GM10847 (cell line): ENCODE measurements around the gene VGF.

ENCODE experiments used
- POLR2A ChIP-seq: IDR thresholded peaks from 2 replicates; pipeline ENCODE4 v1.6.1; 2011; ENCODE audit not compliant: insufficient read length; ENCODE audit errors: extremely low read depth

The VGF gene

DNA sequence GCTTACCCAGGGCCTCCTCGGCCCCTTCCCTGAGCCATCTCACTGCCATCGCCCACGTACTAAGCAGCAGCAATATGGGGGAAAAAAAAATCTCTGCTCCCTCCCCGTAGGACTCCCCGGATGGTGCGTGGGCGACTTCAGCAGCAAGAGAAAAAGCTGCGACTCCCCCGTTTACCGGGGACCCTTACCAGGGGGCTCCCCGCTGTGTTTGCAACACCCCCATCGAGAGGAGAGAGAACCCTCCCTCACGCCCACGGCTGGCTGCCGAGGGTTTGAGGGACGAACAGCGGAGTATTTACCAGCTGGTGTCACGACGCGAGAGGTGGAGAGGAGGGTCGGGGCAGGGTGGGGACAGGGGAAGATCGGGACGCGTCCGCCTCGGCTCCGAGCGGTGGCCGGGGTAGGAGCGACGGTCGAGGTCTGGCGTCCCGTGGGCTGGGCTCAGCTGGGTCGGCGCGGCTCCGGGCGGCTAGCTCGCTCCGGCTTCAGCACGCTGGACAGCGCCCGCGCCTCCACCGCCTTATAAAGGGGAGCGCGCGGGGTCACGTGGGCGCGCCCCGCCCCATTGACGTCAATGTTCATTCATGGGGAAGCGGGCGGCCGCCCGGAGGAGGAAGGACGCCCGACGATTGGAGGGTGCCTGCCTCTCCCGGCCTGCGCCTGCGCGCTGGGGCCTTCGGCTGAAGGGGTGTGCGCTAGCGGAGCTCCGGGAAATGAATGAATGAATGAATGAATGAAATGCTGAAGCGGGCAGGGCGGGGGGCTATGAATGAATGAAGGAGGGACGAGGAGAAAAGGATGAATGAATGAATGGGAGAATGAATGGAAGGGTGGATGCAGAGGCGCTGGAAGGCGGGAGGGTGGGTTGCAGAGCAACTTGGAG, at the start of gene VGF:
VGF (minus strand) TSS at position 495 of the 883 bp plus-strand sequence. CDS start 726 bp downstream, outside the sequence.
- TF ChIP-seq POLR2A: no peak

DNA sequence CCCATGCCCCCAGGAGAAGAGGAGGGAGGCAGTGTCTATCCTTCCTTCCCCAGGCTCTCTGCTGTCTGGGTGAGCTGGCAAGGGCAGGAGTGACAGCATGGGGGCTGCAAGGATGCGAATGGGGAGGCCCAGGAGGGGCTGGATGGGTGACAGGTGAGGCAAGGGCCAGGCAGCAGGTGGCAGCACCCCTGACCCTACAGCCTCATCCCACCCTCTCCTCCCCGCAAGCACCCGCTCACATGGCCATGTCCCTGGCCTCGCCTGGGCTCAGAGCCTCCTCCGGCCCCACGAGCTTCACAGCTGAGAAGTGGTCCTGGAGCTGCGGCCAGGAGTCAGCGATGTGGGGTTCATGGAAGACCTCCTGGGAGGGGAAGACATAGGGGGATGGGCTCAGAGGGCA, 46.6 kb upstream of the VGF start:
- no peak for TF ChIP-seq POLR2A

DNA sequence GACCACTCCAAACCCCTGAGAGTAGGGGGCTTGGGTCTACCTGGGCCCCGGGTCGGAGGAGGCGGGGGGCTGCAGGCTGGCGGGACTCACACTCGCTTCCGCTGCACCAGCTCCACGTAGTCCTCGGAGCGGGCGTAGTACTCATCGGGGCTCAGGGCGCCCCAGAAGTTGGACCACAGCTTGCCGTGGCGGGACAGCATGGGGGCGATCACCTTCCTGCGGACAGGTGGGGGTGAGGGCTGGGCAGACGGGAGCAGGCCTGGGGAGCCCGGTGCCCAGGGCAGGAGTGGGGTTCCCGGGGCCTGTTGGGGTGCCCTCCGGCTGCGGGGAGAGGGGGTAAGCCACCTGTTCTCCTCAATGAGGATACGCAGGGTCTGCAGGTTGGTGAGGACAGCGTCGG, 46.1 kb upstream of the VGF start:
- no peak for TF ChIP-seq POLR2A

DNA sequence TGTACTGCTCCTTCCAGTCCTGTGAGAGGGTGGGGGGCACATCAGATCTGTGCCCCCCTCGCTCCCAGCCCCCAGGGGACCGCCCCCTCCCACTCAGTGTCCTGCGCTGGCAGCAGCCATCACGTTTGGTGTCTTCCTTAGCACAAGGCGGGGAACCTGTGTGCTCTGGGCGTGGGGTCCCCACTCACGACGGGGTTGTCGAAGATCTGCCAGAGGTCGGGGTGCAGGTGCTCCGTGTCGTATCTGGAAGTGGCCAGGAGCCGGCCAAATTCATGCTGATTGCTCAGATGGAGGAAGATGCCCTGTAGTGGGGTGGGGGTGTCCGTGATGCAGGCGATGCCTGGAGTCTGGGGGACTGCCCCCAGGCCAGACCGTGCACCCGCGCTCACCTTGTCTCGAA, 44.8 kb upstream of the VGF start:
- no peak for TF ChIP-seq POLR2A

DNA sequence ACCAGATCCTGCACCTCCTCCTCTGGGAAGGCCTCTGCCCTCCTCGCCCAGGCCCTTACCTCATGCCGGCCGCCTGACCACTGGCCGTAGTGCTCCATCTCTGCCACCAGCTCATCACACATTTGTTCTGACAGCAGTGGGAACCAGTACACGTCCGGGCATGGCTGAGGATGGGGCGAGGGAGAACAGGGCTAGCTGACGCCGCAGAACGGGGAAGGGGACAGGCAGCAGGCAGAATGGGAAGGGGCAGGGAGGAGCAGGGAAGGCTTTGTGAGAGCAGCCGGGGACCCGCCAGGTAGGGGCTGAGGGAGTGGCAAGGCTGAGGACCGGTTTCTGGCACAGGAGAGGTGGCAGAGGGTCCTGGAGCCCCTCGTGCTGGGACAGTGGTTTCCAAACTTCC, 43.4 kb upstream of the VGF start:
- no peak for TF ChIP-seq POLR2A

DNA sequence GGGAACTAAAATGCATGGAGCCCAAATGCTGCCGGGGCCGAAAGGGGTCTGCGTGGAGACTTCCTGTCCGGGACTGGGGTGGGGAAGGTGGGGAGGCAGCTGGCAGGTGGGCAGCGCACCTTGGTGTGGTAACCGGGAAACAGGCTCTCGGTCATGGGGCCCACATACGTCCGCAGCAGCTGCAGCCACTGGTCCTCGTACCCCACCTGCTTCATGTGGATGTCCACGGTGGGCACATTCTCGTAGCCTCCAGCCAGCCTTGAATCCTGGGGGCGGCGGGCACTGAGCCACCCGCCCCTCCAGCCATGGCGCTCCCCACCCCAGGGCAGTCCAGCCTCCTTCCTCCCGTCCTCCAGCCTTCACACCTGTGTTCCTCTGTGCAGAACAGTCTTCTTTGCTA, 42.1 kb upstream of the VGF start:
- no peak for TF ChIP-seq POLR2A

DNA sequence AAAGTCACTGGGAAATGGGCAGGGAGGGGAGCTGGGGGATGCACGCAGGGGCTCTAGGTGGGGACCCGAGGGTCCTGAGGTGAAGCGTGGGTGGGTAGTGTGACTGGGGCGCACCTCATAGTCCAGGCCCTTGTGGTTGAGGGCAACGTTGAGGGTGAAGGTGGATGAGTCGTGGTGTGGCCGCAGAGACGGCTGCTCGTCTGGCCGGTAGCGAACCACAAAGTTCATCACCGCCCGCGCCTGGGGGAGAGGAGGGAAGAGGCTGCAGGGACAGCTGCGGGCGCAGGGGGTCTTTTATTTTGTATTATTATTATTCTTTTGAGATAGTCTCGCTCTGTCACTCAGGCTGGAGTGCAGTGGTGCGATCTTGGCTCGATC, 41.3 kb upstream of the VGF start:
- no peak for TF ChIP-seq POLR2A

DNA sequence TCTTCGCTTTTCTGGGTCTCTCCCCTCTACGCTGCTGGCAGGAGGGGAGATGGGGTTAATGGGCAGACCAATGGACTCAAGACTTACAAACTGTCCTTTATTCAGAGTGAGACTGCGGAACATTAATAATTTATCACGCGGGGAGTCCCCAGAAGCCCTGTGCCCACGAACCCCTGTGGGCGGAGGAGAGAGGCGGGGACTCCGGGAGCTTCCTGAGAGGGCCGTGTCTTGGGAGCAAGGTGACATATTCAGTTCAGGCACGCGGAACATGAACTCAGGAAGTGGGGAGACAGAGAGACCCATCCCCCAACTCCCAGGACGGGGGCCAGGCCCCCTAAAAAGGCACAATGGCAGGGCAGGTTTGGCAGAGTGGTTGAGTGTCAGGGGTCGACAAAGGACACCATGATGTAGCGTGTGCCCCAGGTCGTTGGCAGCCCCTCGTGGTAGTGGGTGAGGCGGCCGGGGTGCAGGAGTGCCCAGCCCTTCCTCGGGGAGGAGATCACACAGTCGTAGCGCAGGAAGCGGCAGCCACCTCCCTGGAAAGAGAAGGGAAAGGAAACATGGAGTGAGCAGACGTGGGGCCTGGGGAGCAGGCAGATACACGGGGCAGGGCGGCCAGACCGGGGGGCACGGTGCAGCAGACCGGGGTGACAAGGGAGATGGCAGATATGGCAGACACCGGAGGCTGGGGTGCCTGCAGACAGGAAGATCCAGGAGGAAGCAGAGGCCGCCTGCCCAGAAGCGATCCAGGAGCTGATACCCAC, 40.7 kb upstream of the VGF start:
- no peak for TF ChIP-seq POLR2A

DNA sequence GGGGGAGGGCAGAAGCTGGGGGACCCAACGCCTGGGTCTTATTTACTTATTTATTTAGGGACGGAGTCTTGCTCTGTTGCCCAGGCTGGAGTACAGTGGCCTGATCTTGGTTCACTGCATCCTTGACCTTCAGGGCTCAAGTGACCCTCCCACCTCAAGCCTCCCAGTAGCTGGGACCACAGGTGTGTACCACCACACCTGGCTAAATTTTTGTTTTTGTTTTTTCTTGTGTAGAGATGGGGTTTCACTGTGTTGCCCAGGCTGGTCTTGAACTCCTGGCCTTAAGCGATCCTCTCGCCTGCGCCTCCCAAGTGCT, 37.2 kb upstream of the VGF start:
- TF ChIP-seq POLR2A: no peak

DNA sequence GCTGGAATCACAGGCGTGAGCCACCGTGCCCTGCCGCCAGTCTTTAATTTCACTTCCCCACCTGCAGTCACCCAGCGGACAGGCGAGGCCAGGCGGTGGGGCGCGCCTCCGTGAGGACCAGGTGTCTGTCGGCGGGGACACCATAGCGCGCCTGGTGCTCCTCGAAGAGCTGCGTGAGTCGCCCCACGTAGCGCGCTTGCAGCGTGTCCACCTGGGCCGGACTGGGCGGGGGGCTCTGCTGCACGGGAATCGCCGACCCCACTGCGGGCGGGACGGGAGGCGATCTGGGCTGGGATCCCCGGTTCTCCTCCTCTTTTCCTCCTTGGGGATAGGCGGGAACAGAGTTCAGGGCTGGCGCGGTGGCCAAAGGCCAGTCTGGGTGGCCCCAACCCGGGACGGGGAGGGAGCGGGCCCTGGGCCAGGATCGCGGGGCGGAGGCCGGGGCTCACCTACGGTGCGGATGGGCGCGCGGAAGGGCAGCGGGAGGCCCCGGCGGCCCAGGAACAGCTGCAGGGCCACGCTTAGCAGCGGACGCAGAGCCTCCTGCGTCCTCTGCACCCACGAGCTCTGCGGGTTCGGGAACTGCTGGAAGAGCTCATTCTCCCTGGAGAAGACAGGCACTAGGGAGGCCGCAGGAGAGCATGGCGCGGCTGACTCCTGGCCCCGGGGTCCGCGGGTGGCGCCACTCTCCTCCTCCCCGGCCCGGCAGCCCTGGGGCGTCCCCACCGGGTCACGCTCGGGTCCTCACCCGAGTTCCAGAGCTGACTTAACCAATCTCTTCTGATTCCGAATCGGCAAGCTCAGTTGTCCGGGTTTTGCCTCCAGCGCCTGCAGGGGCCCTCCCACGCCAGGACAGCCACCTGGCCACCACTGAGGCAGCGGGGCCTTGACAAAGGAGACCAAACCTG, 36.6 kb upstream of the VGF start:
- no peak for TF ChIP-seq POLR2A

DNA sequence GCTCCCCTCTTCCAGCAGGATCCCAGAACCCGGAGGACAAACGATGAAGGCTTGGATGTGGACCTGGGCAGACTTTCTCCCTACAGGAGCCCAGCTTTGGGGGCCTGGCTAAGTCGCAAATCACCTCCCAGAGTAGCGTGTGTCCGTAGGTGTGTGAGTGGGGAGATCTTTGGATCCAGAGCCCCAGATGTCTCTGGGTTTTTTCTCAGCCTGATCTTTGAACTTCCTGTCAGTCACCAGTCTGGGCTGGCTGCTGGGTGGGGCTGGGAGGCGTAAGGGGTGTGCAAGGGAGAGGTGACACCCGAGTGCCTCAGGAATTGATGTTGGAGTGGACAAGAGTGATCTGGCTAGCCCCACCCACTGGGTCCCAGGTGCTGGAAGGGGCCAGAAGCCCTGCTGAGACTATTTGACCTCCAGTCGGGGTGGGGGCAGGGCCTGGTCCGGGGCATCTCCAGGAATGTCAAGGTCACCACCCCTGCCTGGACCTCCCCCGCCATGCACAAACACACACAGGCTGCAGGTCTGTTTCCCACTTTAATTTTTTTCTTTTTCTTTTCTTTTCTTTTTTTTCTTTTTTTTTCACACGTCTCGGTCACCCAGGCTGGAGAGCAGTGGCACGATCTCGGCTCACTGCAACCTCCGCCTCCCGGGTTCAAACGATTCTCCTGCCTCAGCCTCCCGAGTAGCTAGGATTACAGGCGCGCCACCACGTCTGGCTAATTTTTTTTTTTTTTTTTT, 35.7 kb upstream of the VGF start, which contains the start of gene MOGAT3:
MOGAT3 (minus strand) TSS at position 175 of the 738 bp plus-strand sequence. CDS start 182 bp downstream, outside the sequence.
- TF ChIP-seq POLR2A: no peak

DNA sequence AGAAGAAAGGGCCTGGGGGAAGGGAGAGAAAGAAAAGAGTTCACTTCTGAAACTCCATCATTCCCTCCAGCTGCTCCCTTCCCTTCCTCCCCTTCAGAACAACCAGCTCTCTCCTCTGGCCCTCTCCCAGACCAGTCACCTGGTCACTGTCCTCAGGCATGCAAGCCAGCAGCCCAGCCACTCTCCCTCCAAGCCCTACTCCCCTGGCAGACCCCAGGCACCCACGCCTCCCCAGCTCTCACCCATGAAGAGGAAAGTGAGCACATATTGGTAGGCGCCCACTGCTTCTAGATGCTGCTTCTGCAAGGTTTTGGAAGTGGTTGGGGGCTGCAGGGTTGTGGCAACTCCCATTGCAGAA, 35.1 kb upstream of the VGF start:
- TF ChIP-seq POLR2A: no peak

DNA sequence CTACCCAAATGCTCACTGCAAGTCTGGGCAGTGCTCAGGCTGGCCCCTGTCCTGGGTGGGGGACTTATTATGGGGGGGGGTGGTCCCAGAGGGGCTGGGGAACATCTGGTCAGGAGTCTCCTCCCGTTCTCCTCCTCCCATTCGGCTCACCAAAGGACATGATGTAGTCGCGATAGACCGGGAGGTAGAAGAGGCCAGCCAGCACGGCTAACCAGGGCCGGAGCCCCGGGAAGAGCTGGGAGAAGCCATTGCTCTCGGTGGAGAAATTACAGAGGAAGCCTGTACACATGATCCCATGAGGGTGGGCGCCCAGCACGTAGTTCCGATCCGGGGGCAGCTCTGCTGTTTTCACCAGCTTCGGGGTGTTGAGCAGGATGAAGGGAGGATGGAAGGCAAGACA, 33.1 kb upstream of the VGF start:
- no peak for TF ChIP-seq POLR2A

DNA sequence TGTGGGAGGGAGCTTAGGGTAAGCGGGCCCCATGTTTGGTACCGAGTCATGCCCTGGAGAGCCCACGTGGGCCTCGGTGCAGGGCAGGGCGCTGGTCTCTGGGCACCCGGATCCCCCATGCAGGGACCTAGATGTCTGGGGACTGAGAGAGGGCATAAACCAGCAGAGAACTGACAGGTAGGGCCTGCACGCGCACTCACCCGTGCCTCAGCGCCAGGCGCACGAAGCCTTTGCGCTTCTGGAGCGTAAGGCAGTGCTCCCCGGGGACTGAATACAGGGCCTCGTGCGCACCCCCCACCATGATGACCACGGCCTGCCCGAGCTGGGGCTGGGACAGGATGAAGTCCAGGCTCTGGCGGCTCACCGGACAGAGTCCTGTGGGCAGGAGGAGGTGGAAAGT, 32.6 kb upstream of the VGF start:
- TF ChIP-seq POLR2A: no peak

DNA sequence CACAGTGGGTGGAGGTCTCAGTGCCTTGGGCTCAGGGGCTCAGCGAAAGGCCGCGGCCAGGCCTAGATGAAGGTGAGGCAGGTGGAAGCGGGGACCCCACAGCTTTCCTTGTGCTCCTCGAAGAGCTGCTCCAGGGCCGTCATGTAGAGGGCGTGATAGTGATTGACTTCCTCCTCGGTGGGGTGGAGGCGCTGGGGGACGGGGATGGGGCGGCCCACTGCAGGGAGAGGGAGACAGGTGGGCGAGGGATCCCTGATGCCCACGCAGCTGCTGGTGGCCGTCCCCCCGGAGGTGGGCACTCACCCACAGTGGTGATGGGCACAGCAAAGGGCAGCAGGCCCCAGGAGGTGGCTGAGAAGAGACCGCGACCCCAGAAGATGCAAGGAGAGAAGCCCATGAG, 30.5 kb upstream of the VGF start:
- no peak for TF ChIP-seq POLR2A
